ENCODE data around the gene MYL7. TPM values are rescaled to one million over a fixed set of nuclear protein-coding genes. Genes with fewer than 3 reads are reported as not detected.

Gene MYL7
- total RNA-seq, 2 experiments from 2014 or later, result not detected

GRCh38 chr7:44132039-44132438 is 9.1 kb downstream of the MYL7 start:
- Histone ChIP-seq H3K27ac (ENCODE audit: low read depth in 1 of 2, low read length in 2 of 2) (no peak overlapping the region), H3K9me3 (ENCODE audit: control insufficient read depth in 1 of 2, insufficient read depth in 1 of 2, low read length in 2 of 2) (no peaks in the 10 kb centered on the region), H3K4me3 (ENCODE audit: low read length) (no peak overlapping the region), H3K36me3 (ENCODE audit: insufficient read depth, low read length) (no peaks in the 10 kb centered on the region), H3K4me1 (ENCODE audit: insufficient read depth, low read length) (no peaks in the 10 kb centered on the region), H3K27me3 (ENCODE audit: control insufficient read depth in 1 of 2, insufficient read depth in 2 of 2, low read length in 2 of 2) (no peaks in the 10 kb centered on the region)
- Mint-ChIP-seq H3K27me3 (no peaks in the 10 kb centered on the region), H3K4me1 (ENCODE audit: low read depth) (no peaks in the 10 kb centered on the region), H3K36me3 (ENCODE audit: low read depth) (no peaks in the 10 kb centered on the region), H3K4me3 (no peak overlapping the region), H3K9me3 (no peaks in the 10 kb centered on the region), H3K27ac (no peak overlapping the region)
- no peak for DNase-seq
- ChIA-PET POLR2A (interaction anchor here (1.2 kb wide), 1 partner anchor 9 kb away, joined by 3 read pairs; the partner anchor contains the start of gene POLD2), CTCF (no interaction called here)
- ATAC-seq (ENCODE audit: poor library complexity), result no peak
- intact Hi-C loops (cut with DNase I, micrococcal nuclease), result no loop called here
- no peak for TF ChIP-seq CTCF (IDR thresholded peaks at IDR 0.05)

- DNase-seq, result no peak
- Histone ChIP-seq H3K27me3 (ENCODE audit: control insufficient read depth in 1 of 2, insufficient read depth in 2 of 2, low read length in 2 of 2) (no peaks in the 10 kb centered on the region), H3K4me1 (ENCODE audit: insufficient read depth, low read length) (no peaks in the 10 kb centered on the region), H3K27ac (ENCODE audit: low read depth in 1 of 2, low read length in 2 of 2) (no peak overlapping the region), H3K4me3 (ENCODE audit: low read length) (no peak overlapping the region), H3K9me3 (ENCODE audit: control insufficient read depth in 1 of 2, insufficient read depth in 1 of 2, low read length in 2 of 2) (no peaks in the 10 kb centered on the region), H3K36me3 (ENCODE audit: insufficient read depth, low read length) (no peaks in the 10 kb centered on the region)
- no peaks in the 10 kb centered on the region for H3K27me3 Mint-ChIP-seq
- no peaks in the 10 kb centered on the region for H3K36me3 Mint-ChIP-seq (ENCODE audit: low read depth)
- no peak overlapping the region for H3K4me3 Mint-ChIP-seq
- no peak for TF ChIP-seq CTCF (IDR thresholded peaks at IDR 0.05)
- no peak overlapping the region for H3K27ac Mint-ChIP-seq
- CTCF ChIA-PET, result no interaction called here
- no peaks in the 10 kb centered on the region for H3K9me3 Mint-ChIP-seq
- no peaks in the 10 kb centered on the region for H3K4me1 Mint-ChIP-seq (ENCODE audit: low read depth)
- ATAC-seq (ENCODE audit: poor library complexity), result no peak
- intact Hi-C loops (cut with DNase I, micrococcal nuclease), result no loop called here
- POLR2A ChIA-PET, result interaction anchor here (1.2 kb wide), 1 partner anchor 8 kb away, joined by 3 read pairs; the partner anchor contains the start of gene POLD2
Observed at GRCh38 chr7:44131173-44132029, 9.7 kb downstream of the MYL7 start.

- Mint-ChIP-seq H3K27me3 (no peaks in the 10 kb centered on the region), H3K27ac (no peak overlapping the region), H3K36me3 (ENCODE audit: low read depth) (no peaks in the 10 kb centered on the region), H3K9me3 (no peaks in the 10 kb centered on the region), H3K4me3 (no peak overlapping the region), H3K4me1 (ENCODE audit: low read depth) (no peaks in the 10 kb centered on the region)
- intact Hi-C loops (cut with DNase I, micrococcal nuclease), result loop anchor here in 1 of 2 experiments (10.0 kb wide), 2 partner anchors 254 to 356 kb away; no protein-coding TSS in a partner anchor
- POLR2A ChIA-PET, result no interaction called here
- Histone ChIP-seq H3K36me3 (ENCODE audit: insufficient read depth, low read length) (no peaks in the 10 kb centered on the region), H3K27ac (ENCODE audit: low read depth in 1 of 2, low read length in 2 of 2) (no peak overlapping the region), H3K9me3 (ENCODE audit: control insufficient read depth in 1 of 2, insufficient read depth in 1 of 2, low read length in 2 of 2) (no peaks in the 10 kb centered on the region), H3K4me1 (ENCODE audit: insufficient read depth, low read length) (peaks cover 5% of the 10 kb centered on the region), H3K4me3 (ENCODE audit: low read length) (no peak overlapping the region), H3K27me3 (ENCODE audit: control insufficient read depth in 1 of 2, insufficient read depth in 2 of 2, low read length in 2 of 2) (no peaks in the 10 kb centered on the region)
- ATAC-seq (ENCODE audit: poor library complexity) (no peak), DNase-seq (no peak)
- CTCF ChIA-PET, result no interaction called here
- no peak for TF ChIP-seq CTCF (IDR thresholded peaks at IDR 0.05)
Observed at GRCh38 chr7:44128721-44129582, 12.2 kb downstream of the MYL7 start.

Measured in CD4-positive, alpha-beta T cell (primary cell).